GM10847 (cell line): ENCODE measurements around the gene SLC37A2.

Experiments used
- POLR2A ChIP-seq: IDR thresholded peaks from 2 replicates; pipeline ENCODE4 v1.6.1; 2011; ENCODE audit not compliant: insufficient read length; ENCODE audit errors: extremely low read depth

The SLC37A2 gene

GRCh38 chr11:125117429-125117828 lies 54.3 kb downstream of the SLC37A2 start:
- TF ChIP-seq POLR2A = no peak

DNA sequence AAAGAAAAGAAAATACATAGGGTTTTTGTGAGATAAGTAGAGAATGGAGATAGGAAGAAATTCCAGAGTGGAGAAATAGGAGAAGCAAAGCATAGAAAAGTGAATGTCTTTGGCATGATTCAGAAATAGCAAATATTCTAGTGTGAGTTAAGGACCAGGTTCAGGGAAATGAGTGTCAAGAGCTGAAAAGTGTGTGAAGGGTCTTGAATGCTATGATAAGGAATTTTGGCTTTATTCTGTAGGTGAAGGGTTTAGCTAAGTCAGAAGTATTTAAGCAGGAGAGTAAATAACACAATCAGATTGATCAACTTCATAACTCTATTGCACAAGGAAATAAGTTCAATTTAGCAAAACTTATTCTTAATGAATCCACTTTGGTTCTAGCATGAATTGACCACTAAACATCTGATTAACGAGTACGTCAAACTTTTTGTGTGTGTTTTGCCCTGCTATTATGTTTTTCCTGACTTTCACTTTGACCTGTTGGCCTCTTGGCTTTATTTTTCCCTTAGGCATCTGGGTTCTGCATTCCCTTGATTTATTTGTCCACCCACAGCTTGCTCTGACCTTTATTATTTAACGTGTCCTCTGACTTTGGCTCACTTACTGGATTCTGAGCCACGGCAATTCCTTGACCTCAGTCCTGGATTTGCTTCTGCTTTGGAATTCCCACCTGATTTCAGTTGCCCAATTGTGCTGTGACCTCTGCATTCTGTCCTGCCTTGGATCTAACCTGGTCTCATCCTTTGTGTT lies 60.3 kb downstream of the SLC37A2 start:
- no peak for TF ChIP-seq POLR2A

DNA sequence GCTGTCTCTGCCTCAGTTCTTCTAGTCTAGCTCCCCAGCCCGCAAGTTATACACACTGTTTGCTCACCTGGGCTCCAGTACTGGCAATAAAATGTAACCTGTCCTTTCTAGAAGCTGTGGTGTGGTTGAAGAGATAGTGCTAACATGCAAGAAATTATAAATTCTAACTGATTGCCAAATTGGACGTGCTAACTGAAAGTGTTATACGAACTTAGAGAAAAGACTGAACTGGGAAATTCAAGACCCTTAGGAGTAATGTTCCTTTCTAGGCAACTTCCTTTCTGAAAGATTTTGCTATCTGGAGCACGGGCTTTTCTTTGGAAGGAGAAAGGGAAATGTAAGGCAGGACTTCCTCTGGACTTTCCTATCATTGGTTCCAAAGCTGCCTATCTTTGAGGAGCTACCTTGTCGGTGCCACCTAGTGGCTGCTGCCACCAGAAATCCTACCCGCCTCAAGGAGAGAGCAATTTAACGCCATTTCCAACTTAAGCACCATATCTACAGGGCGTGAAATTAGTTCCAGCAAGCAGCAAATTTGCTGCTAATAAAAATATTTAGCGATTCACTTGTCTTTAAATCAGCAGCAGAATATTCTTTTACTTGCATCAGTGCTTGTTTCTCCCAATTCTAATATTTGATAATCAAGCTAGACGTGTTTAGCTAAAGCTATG lies 61.0 kb downstream of the SLC37A2 start:
- TF ChIP-seq POLR2A = no peak

DNA sequence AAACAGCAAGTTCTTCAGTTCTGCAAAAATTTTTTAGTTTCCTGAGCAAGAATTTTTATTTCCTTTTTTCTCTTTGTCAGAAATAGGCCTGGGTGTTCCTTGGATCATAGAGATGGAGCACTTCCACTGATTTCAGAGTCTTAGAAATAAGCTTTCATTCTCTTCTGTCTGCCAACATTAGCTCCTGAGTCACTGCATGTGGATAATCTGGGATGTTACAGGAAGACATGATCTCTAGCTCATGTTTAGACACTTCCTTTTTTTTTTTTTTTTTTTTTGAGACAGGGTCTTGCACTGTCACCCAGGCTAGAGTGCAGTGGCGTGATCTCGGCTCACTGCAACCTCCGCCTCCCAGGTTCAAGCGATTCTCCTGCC lies 61.5 kb downstream of the SLC37A2 start:
- TF ChIP-seq POLR2A = no peak

DNA sequence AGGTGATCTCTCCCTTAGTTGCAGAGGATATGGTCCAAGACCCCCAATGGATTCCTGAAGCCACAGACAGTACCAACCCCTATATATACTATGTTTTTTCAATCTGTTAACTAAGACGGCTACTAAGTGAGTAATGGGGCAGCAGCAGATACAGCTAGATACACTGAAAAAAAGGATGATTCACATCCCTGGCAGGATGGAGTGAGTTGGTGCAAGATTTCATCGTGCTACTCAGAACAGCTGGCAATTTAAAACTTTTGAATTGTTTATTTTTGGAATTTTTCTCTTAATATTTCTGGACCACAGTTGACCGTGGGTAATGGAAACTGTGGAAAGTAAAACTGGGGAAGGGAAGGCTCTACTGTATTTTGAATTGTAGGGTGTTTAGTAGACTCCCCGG lies 65.3 kb downstream of the SLC37A2 start:
- no peak for TF ChIP-seq POLR2A

DNA sequence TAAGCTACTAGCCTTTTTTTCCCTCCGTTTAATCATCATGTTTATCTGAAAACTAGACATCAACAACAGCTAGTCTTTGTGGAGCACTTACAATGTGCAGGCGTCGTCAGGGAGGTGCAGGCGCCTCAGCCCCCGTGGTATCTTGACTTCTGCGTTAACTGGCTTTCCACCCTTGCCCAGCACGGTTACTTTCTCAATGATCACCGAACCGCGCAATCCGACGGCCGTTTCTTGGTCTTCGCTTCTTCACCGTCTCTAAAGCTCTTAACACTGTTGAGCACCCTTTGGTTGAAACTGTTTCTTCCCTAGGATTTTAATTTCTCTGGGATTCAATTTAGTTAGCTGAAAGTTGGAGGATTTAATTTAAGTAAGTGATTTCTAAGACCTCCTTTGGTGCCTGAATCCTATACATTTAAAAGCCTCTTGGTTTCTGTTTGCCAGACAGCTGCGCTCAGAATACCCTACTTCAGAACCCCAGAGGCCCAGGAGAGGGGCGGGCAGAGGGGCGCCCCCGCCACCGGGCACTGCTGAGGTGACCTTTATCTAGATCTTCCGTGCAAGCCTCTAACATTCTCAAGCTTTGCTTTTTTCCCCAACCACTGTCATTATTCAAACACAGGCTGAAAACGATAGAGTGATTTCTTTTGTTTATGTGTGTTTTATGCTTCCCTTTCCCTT lies 66.3 kb downstream of the SLC37A2 start:
- no peak for TF ChIP-seq POLR2A

- no peak for TF ChIP-seq POLR2A
These were observed 69.0 kb downstream of the SLC37A2 start for GRCh38 chr11:125132071-125132470.

DNA sequence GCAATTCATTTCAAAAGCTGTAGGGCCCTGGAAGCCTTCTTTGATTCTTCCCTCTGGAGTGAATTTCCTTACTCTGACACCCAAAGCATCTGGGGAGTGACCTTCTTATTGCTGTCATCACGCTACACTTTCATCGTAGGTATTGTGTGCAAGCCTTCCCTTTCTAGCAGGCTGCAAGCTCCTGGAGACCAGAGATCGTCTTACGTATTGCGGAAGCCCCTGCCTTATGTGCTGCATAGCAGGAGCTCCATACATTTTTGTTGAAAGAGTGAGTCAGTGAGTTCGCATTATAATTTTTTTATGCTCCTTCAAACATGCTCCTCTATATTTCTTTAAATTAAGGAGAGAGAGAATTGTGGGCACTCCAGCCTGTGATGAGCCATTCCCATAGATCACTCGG lies 69.5 kb downstream of the SLC37A2 start:
- no peak for TF ChIP-seq POLR2A

DNA sequence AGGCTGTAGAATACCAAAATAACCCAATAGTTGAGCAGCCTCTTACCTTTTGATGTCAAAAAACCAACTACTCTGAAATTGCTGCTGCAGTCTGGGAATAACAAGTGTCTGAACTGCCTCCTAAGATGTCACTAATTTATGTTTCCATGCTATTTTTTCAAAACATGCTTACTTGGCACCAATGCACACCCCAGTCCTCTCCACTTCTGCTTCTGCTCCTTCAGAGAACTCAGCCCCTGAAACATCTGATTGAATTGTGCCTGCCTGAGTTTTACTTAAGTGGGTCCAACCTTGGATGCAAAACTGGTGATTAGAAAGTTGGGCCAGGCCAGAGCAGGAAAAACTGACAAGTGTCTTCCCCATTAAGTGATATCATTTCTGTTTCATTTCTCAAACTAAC lies 72.9 kb downstream of the SLC37A2 start:
- no peak for TF ChIP-seq POLR2A

DNA sequence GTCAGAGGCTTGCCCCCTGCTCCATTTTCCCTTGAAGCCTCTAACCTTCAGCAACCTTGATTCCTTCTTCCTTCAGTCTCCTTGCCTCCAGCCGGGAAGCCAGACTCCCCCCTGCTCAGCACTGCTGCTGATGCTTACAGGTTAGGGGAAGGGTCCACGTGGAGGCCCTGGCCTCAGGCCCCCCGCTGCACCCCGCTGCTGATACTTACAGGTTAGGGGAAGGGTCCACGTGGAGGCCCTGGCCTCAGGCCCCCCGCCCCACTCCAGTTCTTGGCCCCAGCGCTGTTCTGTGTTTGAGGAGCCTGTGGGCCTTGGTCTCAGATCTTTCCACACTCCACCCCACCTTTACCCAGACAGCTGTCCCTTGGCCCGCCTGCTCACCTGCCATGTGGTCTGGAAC lies 75.9 kb downstream of the SLC37A2 start:
- no peak for TF ChIP-seq POLR2A

DNA sequence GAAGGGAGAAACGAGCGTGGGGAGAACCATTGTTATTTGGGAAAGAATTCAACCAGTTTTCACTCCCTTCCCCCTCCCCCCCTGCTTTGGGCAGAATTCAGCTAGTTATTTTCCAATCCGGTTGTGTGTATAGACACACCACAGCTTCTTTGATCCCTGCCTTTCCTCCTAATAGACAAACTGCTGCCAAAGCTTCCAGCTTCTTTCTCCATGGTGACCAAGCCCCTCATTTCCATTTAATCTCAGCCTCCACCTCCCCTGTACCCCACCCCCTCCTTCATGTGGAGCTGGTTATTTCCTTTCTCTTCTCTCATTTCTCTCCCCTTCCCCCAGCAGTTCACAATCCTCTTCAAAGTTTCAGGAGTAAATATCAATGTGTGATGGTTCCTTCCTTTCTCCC lies 76.7 kb downstream of the SLC37A2 start:
- no peak for TF ChIP-seq POLR2A
